DOHH2 (cell line): ENCODE data around the gene ITIH5.
A peak's percentile ranks its signal among the peaks of the same experiment; 100 is the strongest.

Experiments used
- H3F3A ChIP-seq: fragments of 200-600 bp; sonication (generic), shearing (Covaris generic); 2 replicates; pipeline ENCODE4 v1.6.0; 2016; ENCODE audit warnings: antibody characterized with exemption, mild to moderate bottlenecking; ENCODE audit not compliant: control insufficient read depth, insufficient read depth
- H3K27ac ChIP-seq: fragments of 200-600 bp; sonication (generic); 2 replicates; pipeline ENCODE4 v1.5.1; 2014; ENCODE audit warnings: low read depth, mild to moderate bottlenecking, low read length, moderate library complexity
- H3K27me3 ChIP-seq: fragments of 200-600 bp; sonication (generic); 2 replicates; pipeline ENCODE4 v1.6.1; 2014; ENCODE audit warnings: mild to moderate bottlenecking, low read length, mixed read lengths; ENCODE audit not compliant: control insufficient read depth
- H3K36me3 ChIP-seq: fragments of 200-600 bp; sonication (generic); 2 replicates; pipeline ENCODE4 v1.6.1; 2014; ENCODE audit warnings: mild to moderate bottlenecking, low read length, moderate library complexity, mixed read lengths; ENCODE audit not compliant: control insufficient read depth
- H3K4me1 ChIP-seq: fragments of 200-600 bp; sonication (generic); 2 replicates; pipeline ENCODE4 v1.6.1; 2014; ENCODE audit warnings: mild to moderate bottlenecking, low read length, mixed read lengths; ENCODE audit not compliant: control insufficient read depth
- H3K4me2 ChIP-seq: fragments of 200-600 bp; sonication (generic); 2 replicates; pipeline ENCODE4 v1.6.0; 2014; ENCODE audit warnings: mild to moderate bottlenecking, low read length, moderate library complexity
- H3K4me3 ChIP-seq: fragments of 200-600 bp; sonication (generic); 2 replicates; pipeline ENCODE4 v1.5.1; 2014; ENCODE audit warnings: mild to moderate bottlenecking, low read length, mixed read lengths
- H3K79me2 ChIP-seq: fragments of 200-600 bp; sonication (generic); 2 replicates; pipeline ENCODE4 v1.6.1; 2014; ENCODE audit warnings: mild to moderate bottlenecking, low read length, mixed read lengths; ENCODE audit not compliant: control insufficient read depth
- H3K9me2 ChIP-seq: fragments of 200-600 bp; sonication (generic); replicated peaks from 2 replicates; pipeline ENCODE4 v1.6.1; 2014; ENCODE audit warnings: mild to moderate bottlenecking, low read length, mixed read lengths; ENCODE audit not compliant: control insufficient read depth
- H3K9me3 ChIP-seq: fragments of 200-600 bp; sonication (generic); 2 replicates; pipeline ENCODE4 v1.6.1; 2014; ENCODE audit warnings: antibody characterized with exemption, low read length, mixed read lengths; ENCODE audit not compliant: control insufficient read depth, insufficient read depth
- H4K20me1 ChIP-seq: fragments of 200-600 bp; sonication (generic); 2 replicates; pipeline ENCODE4 v1.6.0; 2014; ENCODE audit warnings: low read depth, mild to moderate bottlenecking, antibody characterized with exemption, low read length, moderate library complexity; ENCODE audit not compliant: control insufficient read depth, insufficient read depth
- CTCF ChIP-seq: fragments of 200-600 bp; sonication (generic); IDR thresholded peaks from one replicate; pipeline ENCODE4 v1.5.1; 2014; ENCODE audit warnings: antibody characterized with exemption, mild to moderate bottlenecking, low read depth, low read length; ENCODE audit not compliant: poor library complexity, severe bottlenecking
- EZH2phosphoT487 ChIP-seq: fragments of 200-600 bp; sonication (generic); IDR thresholded peaks from 2 replicates; pipeline ENCODE4 v1.6.1; 2017; ENCODE audit warnings: borderline replicate concordance, mild to moderate bottlenecking, antibody characterized with exemption, low read length, moderate library complexity, mixed read lengths

The ITIH5 gene

GRCh38 chr10:7618461-7618860, 48.3 kb downstream of the ITIH5 start:
- Histone ChIP-seq H3K27ac (no peak overlapping the region), H4K20me1 (no peaks in the 10 kb centered on the region), H3K9me2 (no peaks in the 10 kb centered on the region), H3K36me3 (no peaks in the 10 kb centered on the region), H3K4me1 (peaks cover 14% of the 10 kb centered on the region), H3F3A (no peaks in the 10 kb centered on the region), H3K4me2 (peak overlapping the region; percentile 39), H3K79me2 (no peaks in the 10 kb centered on the region), H3K27me3 (peaks cover 3% of the 10 kb centered on the region; the same call in 1 of the 2 replicates), H3K9me3 (no peaks in the 10 kb centered on the region), H3K4me3 (no peak overlapping the region)
- TF ChIP-seq EZH2phosphoT487 (no peak), CTCF (no peak)

- Histone ChIP-seq H3K4me3 (no peak overlapping the region), H3K9me3 (no peaks in the 10 kb centered on the region)
- no peak for TF ChIP-seq CTCF
- TF ChIP-seq EZH2phosphoT487: no peak
These were observed 54.9 kb downstream of the ITIH5 start for GRCh38 chr10:7611909-7612308.

GRCh38 chr10:7610651-7611389, 55.9 kb downstream of the ITIH5 start:
- no peaks in the 10 kb centered on the region for H3K4me1 ChIP-seq
- no peak overlapping the region for H3K4me2 ChIP-seq
- no peaks in the 10 kb centered on the region for H3F3A ChIP-seq
- no peaks in the 10 kb centered on the region for H3K9me3 ChIP-seq
- H3K27ac ChIP-seq: no peak overlapping the region
- no peaks in the 10 kb centered on the region for H4K20me1 ChIP-seq
- H3K36me3 ChIP-seq: no peaks in the 10 kb centered on the region
- TF ChIP-seq CTCF (no peak), EZH2phosphoT487 (no peak)
- H3K79me2 ChIP-seq: no peaks in the 10 kb centered on the region
- no peaks in the 10 kb centered on the region for H3K9me2 ChIP-seq
- H3K27me3 ChIP-seq: no peaks in the 10 kb centered on the region
- no peak overlapping the region for H3K4me3 ChIP-seq

More at GRCh38 chr10:7611909-7612308, 54.9 kb downstream of the ITIH5 start:
- Histone ChIP-seq H3K27me3 (no peaks in the 10 kb centered on the region), H3K27ac (no peak overlapping the region), H3K9me2 (no peaks in the 10 kb centered on the region), H3K4me1 (no peaks in the 10 kb centered on the region), H3K79me2 (no peaks in the 10 kb centered on the region), H3K36me3 (no peaks in the 10 kb centered on the region), H4K20me1 (no peaks in the 10 kb centered on the region), H3K4me2 (no peak overlapping the region), H3F3A (no peaks in the 10 kb centered on the region)
